Sigmoid colon (tissue), 4 donors: ENCODE measurements around the gene SP2.

Experiments
- CTCF ChIP-seq, 4 experiments: fragments of 450-650 bp in 3 of 4; fragments of 200-600 bp in 1 of 4; IDR thresholded peaks; one replicate each; pipeline ENCODE4 v1.5.1; 2016 to 2019; ENCODE audit warnings: antibody characterized with exemption in 4 of 4, mild to moderate bottlenecking in 3 of 4, moderate library complexity in 2 of 4
- EP300 ChIP-seq, 4 donors: sonication (generic); formaldehyde crosslinking; IDR thresholded peaks; one replicate each; pipeline ENCODE4 v1.6.1; 2017; ENCODE audit warnings: antibody characterized with exemption in 4 of 4
- POLR2A ChIP-seq, 2 donors: fragments of 450-650 bp; IDR thresholded peaks; one replicate each; pipeline ENCODE4 v1.6.1; 2016; ENCODE audit warnings: antibody characterized with exemption in 2 of 2, mild to moderate bottlenecking in 2 of 2, moderate library complexity in 2 of 2
- POLR2AphosphoS5 ChIP-seq, 4 donors: sonication (generic); formaldehyde crosslinking; IDR thresholded peaks; one replicate each; pipeline ENCODE4 v1.6.1; 2017; ENCODE audit warnings: antibody characterized with exemption in 4 of 4

DNA sequence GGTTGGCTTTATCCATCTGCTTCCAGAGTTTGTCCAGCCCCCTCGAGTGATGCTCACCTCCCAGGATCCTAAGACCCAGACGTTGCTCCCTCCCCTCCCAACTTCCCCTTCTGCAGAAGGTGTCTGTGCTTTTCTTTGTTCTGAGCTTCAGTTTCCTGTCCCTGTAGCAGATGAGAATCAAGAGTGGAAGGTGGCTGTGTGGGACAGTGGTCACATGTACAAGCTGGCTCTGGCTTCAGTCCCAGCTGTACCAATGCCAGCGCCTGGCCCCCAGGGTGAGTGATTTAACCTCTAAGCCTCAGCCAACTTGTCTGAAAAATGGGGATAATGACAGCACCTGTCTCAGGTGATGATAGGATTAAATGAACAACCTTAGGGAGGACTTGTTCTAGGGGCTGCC, 53.9 kb downstream of the SP2 start:
- TF ChIP-seq POLR2A (IDR thresholded peaks at IDR 0.05) (no peak), EP300 (IDR thresholded peaks at IDR 0.05) (no peak), CTCF (IDR thresholded peaks at IDR 0.05) (no peak), POLR2AphosphoS5 (IDR thresholded peaks at IDR 0.05) (no peak)
